Gastrocnemius medialis (tissue), 4 donors: ENCODE data around the gene PRKCQ. TPM values are rescaled to one million over a fixed set of nuclear protein-coding genes. Genes with fewer than 3 reads are reported as not detected.

Experiments used
- ATAC-seq, 2 donors: fragments of 150-250 bp; one replicate each; pipeline ENCODE4 v1.9.1; 2016
- DNase-seq, 2 donors: peaks; one replicate each; pipeline ENCODE4 v3.0.0-alpha.2; 2019
- H3K27ac ChIP-seq, 4 donors: fragments of 200-600 bp; sonication (generic); 1 replicate in 1 of 4; 2 replicates in 3 of 4; pipeline ENCODE4 v1.5.1; 2016 to 2018; ENCODE audit warnings: mild to moderate bottlenecking in 2 of 4, moderate library complexity in 1 of 4
- H3K27me3 ChIP-seq, 3 donors: fragments of 200-600 bp; sonication (generic) in 2 of 3; 1 replicate in 1 of 3; 2 replicates in 2 of 3; pipeline versions ENCODE4 v1.5.1 to v1.6.0; 2016 to 2019; ENCODE audit warnings: mild to moderate bottlenecking in 1 of 3, moderate library complexity in 1 of 3
- H3K36me3 ChIP-seq, 2 donors: fragments of 200-600 bp; sonication (generic) in 1 of 2; one replicate each; pipeline ENCODE4 v1.5.1; 2017 to 2018
- H3K4me1 ChIP-seq, 2 donors: fragments of 200-600 bp; sonication (generic) in 1 of 2; one replicate each; pipeline ENCODE4 v1.5.1; 2016 to 2017; ENCODE audit warnings: mild to moderate bottlenecking in 2 of 2
- H3K4me3 ChIP-seq, 4 donors: fragments of 200-600 bp; sonication (generic) in 3 of 4; 1 replicate in 1 of 4; 2 replicates in 3 of 4; pipeline ENCODE4 v1.5.1; 2016 to 2019; ENCODE audit warnings: mild to moderate bottlenecking in 2 of 4
- H3K9me3 ChIP-seq, 3 donors: fragments of 200-600 bp; sonication (generic) in 2 of 3; 1 replicate in 1 of 3; 2 replicates in 2 of 3; pipeline ENCODE4 v1.5.1; 2016 to 2019
- CTCF ChIP-seq, 5 experiments: fragments of 450-650 bp in 3 of 5; fragments of 200-600 bp in 2 of 5; sonication (generic) in 2 of 5; IDR thresholded peaks in 4 of 5; conservative IDR thresholded peaks in 1 of 5; 1 replicate in 4 of 5; 2 replicates in 1 of 5; pipeline ENCODE4 v1.5.1; 2016 to 2019; ENCODE audit warnings: antibody characterized with exemption in 5 of 5, mild to moderate bottlenecking in 3 of 5, moderate library complexity in 3 of 5
- POLR2A ChIP-seq, 2 donors: fragments of 450-650 bp; IDR thresholded peaks; one replicate each; pipeline ENCODE4 v1.6.1; 2017; ENCODE audit warnings: antibody characterized with exemption in 2 of 2, mild to moderate bottlenecking in 2 of 2, moderate library complexity in 2 of 2
- in situ Hi-C, 4 donors: fragments of 200-750 bp; cut with MboI; loops; one replicate each; pipeline versions ENCODE4 v1.15.0 to v1.8.0; 2017; ENCODE audit warnings: low sequenced_read_pairs in 4 of 4
- intact Hi-C: fragments of 100-400 bp; cut with DNase I; formaldehyde crosslinking; loops from one replicate; pipeline ENCODE4 v1.15.1; 2023; ENCODE audit warnings: low total_unique reads
- total RNA-seq, 4 donors: library from RNA; depleted of rRNA; stranded (reverse); fragments of >200 nt; gene quantifications; one replicate each; pipeline versions ENCODE4 v1.1.0 to v1.2.3, GENCODE V29; 2016

Gene PRKCQ
- total RNA-seq, 4 donors from 2014 or later, result 25.8 to 70.7 (median 38.8) TPM

GRCh38 chr10:6396652-6397051 is 183.4 kb downstream of the PRKCQ start:
- intact Hi-C loops (no loop called here), in situ Hi-C loops (loop anchor here in 3 of 4 donors (10.0 to 25.0 kb wide), 2 partner anchors 159 to 292 kb away; no protein-coding TSS in a partner anchor)
- Histone ChIP-seq H3K27ac (no peak overlapping the region), H3K36me3 (no peaks in the 10 kb centered on the region), H3K4me3 (no peak overlapping the region), H3K4me1 (peaks cover 9 to 18% of the 10 kb centered on the region in 2 donors), H3K9me3 (no peaks in the 10 kb centered on the region), H3K27me3 (no peaks in the 10 kb centered on the region)
- no peak for TF ChIP-seq POLR2A (IDR thresholded peaks at IDR 0.05)
- no peak for TF ChIP-seq CTCF (IDR thresholded peaks at IDR 0.05 in 4 of 5, conservative IDR thresholded peaks at IDR 0.05 in 1 of 5)
- no peak for ATAC-seq
- no peak for DNase-seq

DNA sequence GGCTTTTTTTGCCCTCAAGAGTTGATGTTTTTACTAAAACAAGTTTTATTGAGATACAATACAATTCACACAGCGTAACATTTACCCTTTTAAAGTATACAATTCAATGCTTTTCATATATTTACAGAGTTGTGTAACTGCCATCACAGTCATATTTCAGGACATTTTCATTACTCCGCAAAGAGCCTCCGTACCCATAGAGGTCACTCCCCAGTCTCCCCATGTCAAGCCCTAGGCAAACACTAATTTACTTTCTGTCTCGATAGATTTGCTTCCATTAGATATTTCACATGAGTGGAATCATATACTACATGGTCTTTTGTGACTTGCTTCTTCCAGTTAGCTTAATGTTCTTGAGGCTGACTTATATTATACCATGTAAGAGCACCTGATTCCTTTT is 183.8 kb downstream of the PRKCQ start:
- in situ Hi-C loops (loop anchor here in 3 of 4 donors (10.0 to 25.0 kb wide), 2 partner anchors 159 to 291 kb away; no protein-coding TSS in a partner anchor), intact Hi-C loops (no loop called here)
- H3K4me3 ChIP-seq, result no peak overlapping the region
- H3K9me3 ChIP-seq, result no peaks in the 10 kb centered on the region
- no peak overlapping the region for H3K27ac ChIP-seq
- H3K36me3 ChIP-seq, result no peaks in the 10 kb centered on the region
- H3K4me1 ChIP-seq, result peaks cover 7 to 15% of the 10 kb centered on the region in 2 donors
- no peak for TF ChIP-seq POLR2A (IDR thresholded peaks at IDR 0.05)
- no peak for TF ChIP-seq CTCF (IDR thresholded peaks at IDR 0.05 in 4 of 5, conservative IDR thresholded peaks at IDR 0.05 in 1 of 5)
- no peak for DNase-seq
- ATAC-seq, result no peak
- no peaks in the 10 kb centered on the region for H3K27me3 ChIP-seq

GRCh38 chr10:6395606-6396005 is 184.5 kb downstream of the PRKCQ start:
- in situ Hi-C loops, result loop anchor here in 3 of 4 donors (10.0 to 25.0 kb wide), 2 partner anchors 158 to 291 kb away; no protein-coding TSS in a partner anchor
- intact Hi-C loops, result no loop called here
- no peak overlapping the region for H3K27ac ChIP-seq

GRCh38 chr10:6394084-6394483 is 186.0 kb downstream of the PRKCQ start:
- H3K36me3 ChIP-seq, result no peaks in the 10 kb centered on the region
- no peak for TF ChIP-seq CTCF (IDR thresholded peaks at IDR 0.05 in 4 of 5, conservative IDR thresholded peaks at IDR 0.05 in 1 of 5)
- TF ChIP-seq POLR2A (IDR thresholded peaks at IDR 0.05), result no peak
- intact Hi-C loops (no loop called here), in situ Hi-C loops (loop anchor here in 3 of 4 donors (10.0 to 25.0 kb wide), 2 partner anchors 157 to 289 kb away; no protein-coding TSS in a partner anchor)
- ATAC-seq (no peak), DNase-seq (no peak)
- no peak overlapping the region for H3K27ac ChIP-seq
- H3K27me3 ChIP-seq, result no peaks in the 10 kb centered on the region
- H3K9me3 ChIP-seq, result peaks cover 0 to 3% (median 0%) of the 10 kb centered on the region in 3 donors
- no peak overlapping the region for H3K4me3 ChIP-seq
- H3K4me1 ChIP-seq, result no peaks in the 10 kb centered on the region

More at GRCh38 chr10:6395606-6396005, 184.5 kb downstream of the PRKCQ start:
- TF ChIP-seq POLR2A (IDR thresholded peaks at IDR 0.05) (no peak), CTCF (IDR thresholded peaks at IDR 0.05 in 4 of 5, conservative IDR thresholded peaks at IDR 0.05 in 1 of 5) (no peak)
- Histone ChIP-seq H3K4me3 (no peak overlapping the region), H3K4me1 (peaks cover 4 to 10% of the 10 kb centered on the region in 2 donors), H3K9me3 (no peaks in the 10 kb centered on the region), H3K36me3 (no peaks in the 10 kb centered on the region), H3K27me3 (no peaks in the 10 kb centered on the region)
- ATAC-seq (no peak), DNase-seq (no peak)
